ENCODE data around the gene SERHL2. TPM values are rescaled to one million over a fixed set of nuclear protein-coding genes. Genes with fewer than 3 reads are reported as not detected.
A peak's percentile ranks its signal among the peaks of the same experiment; 100 is the strongest.
"Not testable (repeated sequence)": the region's sequence is repeated elsewhere in the genome, so short reads cannot be mapped to it uniquely, and the experiment has no call there.

Gene SERHL2
- total RNA-seq, 1 experiment from 2014 or later, result 1.0 TPM

DNA sequence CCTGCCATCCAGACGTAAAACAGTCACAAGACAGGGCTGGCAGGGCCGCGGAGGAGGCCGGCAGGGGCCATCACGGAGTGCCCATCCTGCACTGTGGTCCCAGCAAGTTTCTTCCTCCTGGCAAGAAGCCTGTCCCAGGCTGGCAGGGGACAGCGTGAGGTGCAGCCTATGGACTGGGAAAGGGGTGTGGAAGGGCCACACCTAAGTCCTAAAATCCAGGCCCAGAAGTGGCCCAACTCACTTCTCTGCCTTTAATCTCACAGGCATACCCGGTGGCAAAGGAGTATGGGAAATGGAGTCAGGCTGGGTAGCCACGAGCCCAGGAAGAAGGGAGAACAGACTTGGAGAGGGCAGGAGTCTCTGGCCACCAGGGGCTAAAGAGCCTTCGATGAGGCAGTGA, 16.8 kb downstream of the SERHL2 start:
- not testable (repeated sequence) for H3K4me2 ChIP-seq (ENCODE audit: insufficient read depth, insufficient read length, low read length); H3K4me1 ChIP-seq (ENCODE audit: insufficient read depth, low read length); H3K56ac ChIP-seq (ENCODE audit: insufficient read length, low read depth, low read length); H2BK5ac ChIP-seq (ENCODE audit: insufficient read length, low read length); H3K23me2 ChIP-seq (ENCODE audit: insufficient read length, low read depth, low read length, poor library complexity, severe bottlenecking); H2AK5ac ChIP-seq (ENCODE audit: insufficient read length, low read length); H3T11ph ChIP-seq (ENCODE audit: low read length); H2BK20ac ChIP-seq (ENCODE audit: low read depth, low read length, poor library complexity, severe bottlenecking); H4K20me1 ChIP-seq (ENCODE audit: control insufficient read depth, insufficient read depth, insufficient read length); H3K79me1 ChIP-seq (ENCODE audit: insufficient read depth, low read depth, low read length, poor library complexity, severe bottlenecking); H3K18ac ChIP-seq (ENCODE audit: insufficient read length, low read depth, low read length); H3K14ac ChIP-seq (ENCODE audit: insufficient read depth, low read length); H2BK12ac ChIP-seq (ENCODE audit: insufficient read length, low read depth, low read length); H3K9ac ChIP-seq (ENCODE audit: extremely low read depth, insufficient read length, low read length); H3K27ac ChIP-seq (ENCODE audit: insufficient read length, low read depth, low read length); H3K23ac ChIP-seq (ENCODE audit: insufficient read length, low read depth, low read length); H4K5ac ChIP-seq (ENCODE audit: insufficient read length, low read depth, low read length); H3K79me2 ChIP-seq (ENCODE audit: insufficient read depth, low read length); H3K27me3 ChIP-seq (ENCODE audit: insufficient read depth, low read length); H3K4ac ChIP-seq (ENCODE audit: low read depth, low read length); H3K27me3 Mint-ChIP-seq (ENCODE audit: low read depth); H3K9me3 ChIP-seq (ENCODE audit: control insufficient read depth, low read depth, low read length); H4K8ac ChIP-seq (replicated peaks; ENCODE audit: insufficient read length, low read depth, low read length); H2BK15ac ChIP-seq (ENCODE audit: low read depth, low read length); H3K4me3 Mint-ChIP-seq; H2BK120ac ChIP-seq (ENCODE audit: low read depth, low read length, poor library complexity, severe bottlenecking); DNase-seq; H4K91ac ChIP-seq (ENCODE audit: insufficient read length, low read depth, low read length); H3K9me3 Mint-ChIP-seq; H2AFZ ChIP-seq (ENCODE audit: low read length)
- WGBS (ENCODE audit: extremely low coverage, insufficient read length, low lambda C conversion rate), result no CpG with 5 or more reads among the region's 9 CpGs
- Mint-ChIP-seq H3K27ac (peak overlapping the region in 1 of 3 experiments; percentile 79; a peak in 1 of 7 replicates), H3K4me1 (peaks cover 3 to 11% of the 10 kb centered on the region in 2 experiments; a peak in 3 of 4 replicates), H3K36me3 (ENCODE audit: insufficient read depth in 1 of 3, low read depth in 3 of 3) (peaks cover 16 to 40% (median 27%) of the 10 kb centered on the region in 3 experiments)

GRCh38 chr22:42571068-42571467, 17.3 kb downstream of the SERHL2 start:
- not testable (repeated sequence) for H3K79me1 ChIP-seq (ENCODE audit: insufficient read depth, low read depth, low read length, poor library complexity, severe bottlenecking); H3K18ac ChIP-seq (ENCODE audit: insufficient read length, low read depth, low read length); H3K4ac ChIP-seq (ENCODE audit: low read depth, low read length); H2BK20ac ChIP-seq (ENCODE audit: low read depth, low read length, poor library complexity, severe bottlenecking); H3K23me2 ChIP-seq (ENCODE audit: insufficient read length, low read depth, low read length, poor library complexity, severe bottlenecking); H3K9me3 Mint-ChIP-seq; H3K9ac ChIP-seq (ENCODE audit: extremely low read depth, insufficient read length, low read length); DNase-seq; H3T11ph ChIP-seq (ENCODE audit: low read length); H4K5ac ChIP-seq (ENCODE audit: insufficient read length, low read depth, low read length); H2BK15ac ChIP-seq (ENCODE audit: low read depth, low read length); H3K4me2 ChIP-seq (ENCODE audit: insufficient read depth, insufficient read length, low read length); H3K79me2 ChIP-seq (ENCODE audit: insufficient read depth, low read length); H4K91ac ChIP-seq (ENCODE audit: insufficient read length, low read depth, low read length); H3K4me1 ChIP-seq (ENCODE audit: insufficient read depth, low read length); H2AFZ ChIP-seq (ENCODE audit: low read length); H3K56ac ChIP-seq (ENCODE audit: insufficient read length, low read depth, low read length); H2BK5ac ChIP-seq (ENCODE audit: insufficient read length, low read length); H4K8ac ChIP-seq (replicated peaks; ENCODE audit: insufficient read length, low read depth, low read length); H3K9me3 ChIP-seq (ENCODE audit: control insufficient read depth, low read depth, low read length); H3K23ac ChIP-seq (ENCODE audit: insufficient read length, low read depth, low read length); H3K27me3 Mint-ChIP-seq (ENCODE audit: low read depth); H2BK12ac ChIP-seq (ENCODE audit: insufficient read length, low read depth, low read length); H3K4me3 Mint-ChIP-seq; H3K14ac ChIP-seq (ENCODE audit: insufficient read depth, low read length); H3K27ac ChIP-seq (ENCODE audit: insufficient read length, low read depth, low read length); H2AK5ac ChIP-seq (ENCODE audit: insufficient read length, low read length); H2BK120ac ChIP-seq (ENCODE audit: low read depth, low read length, poor library complexity, severe bottlenecking); H3K27me3 ChIP-seq (ENCODE audit: insufficient read depth, low read length); H4K20me1 ChIP-seq (ENCODE audit: control insufficient read depth, insufficient read depth, insufficient read length)
- Mint-ChIP-seq H3K36me3 (ENCODE audit: insufficient read depth in 1 of 3, low read depth in 3 of 3) (peaks cover 16 to 44% (median 27%) of the 10 kb centered on the region in 3 experiments), H3K27ac (peak overlapping the region in 1 of 3 experiments; percentile 65; a peak in 1 of 7 replicates), H3K4me1 (peaks cover 3 to 11% of the 10 kb centered on the region in 2 experiments; a peak in 3 of 4 replicates)
- WGBS (ENCODE audit: extremely low coverage, insufficient read length, low lambda C conversion rate), result no CpG with 5 or more reads among the region's 12 CpGs
